HG03432 (cell line): ENCODE results near the gene CCL8.

ENCODE experiments used
- ATAC-seq: cut with Tn5 transposase; IDR thresholded peaks from one replicate; pipeline ENCODE4 v1.9.1; 2021; ENCODE audit warnings: mild to moderate bottlenecking, moderate library complexity; ENCODE audit not compliant: unreplicated experiment

The CCL8 gene

GRCh38 chr17:34319039-34319483, at the start of gene CCL8:
TSS of gene CCL8 (plus strand) at chr17:34319435. CDS start at chr17:34319502, 67 bp downstream.
- no peak for ATAC-seq

- ATAC-seq, result no peak
These were observed 49.3 kb upstream of the CCL8 start, which contains the start of gene CCL7 for GRCh38 chr17:34269969-34270368. TSS of gene CCL7 (plus strand) at chr17:34270221. CDS start at chr17:34270291, 70 bp downstream.

DNA sequence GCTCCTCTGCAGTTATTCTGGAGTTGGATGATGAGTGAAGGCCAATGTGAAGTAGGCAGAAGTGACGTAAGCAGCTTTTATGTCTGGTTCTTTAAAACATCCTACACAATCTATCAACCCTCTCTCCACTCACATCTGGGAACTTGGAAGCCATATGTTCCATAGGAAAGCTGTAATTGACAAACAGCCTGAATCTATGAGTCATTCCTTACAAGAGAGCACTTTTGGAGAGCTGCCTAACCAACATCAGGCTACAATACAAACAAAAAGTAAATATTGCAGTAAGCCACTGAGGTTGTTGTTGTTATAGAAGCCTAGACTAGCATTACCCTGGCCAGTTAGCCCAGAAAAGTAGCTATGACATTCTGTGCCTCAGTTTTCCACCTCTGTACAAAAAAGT, 43.4 kb upstream of the CCL8 start:
- ATAC-seq, result no peak

DNA sequence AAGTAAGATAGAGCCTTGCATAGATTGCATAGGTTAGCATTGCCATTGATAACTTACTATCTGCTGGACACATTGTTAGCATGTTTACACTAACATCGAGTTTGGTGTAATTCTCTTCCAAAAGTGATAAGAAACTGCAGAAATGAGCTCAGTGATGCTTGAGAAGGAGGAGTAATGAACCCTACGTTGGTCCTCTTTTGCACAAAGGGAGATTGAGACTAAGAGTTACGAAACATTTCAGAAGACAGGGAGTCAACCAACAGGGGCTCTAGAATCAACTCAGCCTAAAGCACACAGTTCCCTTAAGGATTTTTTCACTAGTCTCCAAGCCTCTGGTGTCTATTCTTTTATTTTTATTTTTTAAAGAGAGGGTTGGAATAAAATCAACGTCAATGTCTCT, 42.4 kb upstream of the CCL8 start:
- no peak for ATAC-seq

GRCh38 chr17:34283571-34283970, 35.7 kb upstream of the CCL8 start:
- ATAC-seq, result no peak

DNA sequence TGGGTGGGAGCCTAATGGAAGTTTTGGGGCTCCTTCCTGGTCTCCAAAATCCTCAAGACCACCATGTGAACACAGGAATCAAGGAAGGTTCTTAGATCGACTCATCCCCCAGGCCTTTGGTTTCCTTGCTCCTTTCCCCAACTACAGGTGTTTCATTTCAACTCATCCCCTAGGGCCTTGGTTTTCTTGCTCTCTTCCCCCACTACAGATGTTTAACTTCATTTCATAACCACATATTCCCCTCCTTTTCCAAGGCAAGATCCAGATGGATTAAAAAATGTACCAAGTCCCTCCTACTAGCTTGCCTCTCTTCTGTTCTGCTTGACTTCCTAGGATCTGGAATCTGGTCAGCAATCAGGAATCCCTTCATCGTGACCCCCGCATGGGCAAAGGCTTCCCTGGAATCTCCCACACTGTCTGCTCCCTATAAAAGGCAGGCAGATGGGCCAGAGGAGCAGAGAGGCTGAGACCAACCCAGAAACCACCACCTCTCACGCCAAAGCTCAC, 33.9 kb upstream of the CCL8 start, which contains the start of gene CCL11:
CCL11 (plus strand) TSS at position 457 of the 507 bp plus-strand sequence. CDS start 67 bp downstream, outside the sequence.
- no peak for ATAC-seq

GRCh38 chr17:34287875-34288274, 31.4 kb upstream of the CCL8 start:
- no peak for ATAC-seq

- no peak for ATAC-seq
These were observed 28.6 kb upstream of the CCL8 start for GRCh38 chr17:34290586-34290985.

DNA sequence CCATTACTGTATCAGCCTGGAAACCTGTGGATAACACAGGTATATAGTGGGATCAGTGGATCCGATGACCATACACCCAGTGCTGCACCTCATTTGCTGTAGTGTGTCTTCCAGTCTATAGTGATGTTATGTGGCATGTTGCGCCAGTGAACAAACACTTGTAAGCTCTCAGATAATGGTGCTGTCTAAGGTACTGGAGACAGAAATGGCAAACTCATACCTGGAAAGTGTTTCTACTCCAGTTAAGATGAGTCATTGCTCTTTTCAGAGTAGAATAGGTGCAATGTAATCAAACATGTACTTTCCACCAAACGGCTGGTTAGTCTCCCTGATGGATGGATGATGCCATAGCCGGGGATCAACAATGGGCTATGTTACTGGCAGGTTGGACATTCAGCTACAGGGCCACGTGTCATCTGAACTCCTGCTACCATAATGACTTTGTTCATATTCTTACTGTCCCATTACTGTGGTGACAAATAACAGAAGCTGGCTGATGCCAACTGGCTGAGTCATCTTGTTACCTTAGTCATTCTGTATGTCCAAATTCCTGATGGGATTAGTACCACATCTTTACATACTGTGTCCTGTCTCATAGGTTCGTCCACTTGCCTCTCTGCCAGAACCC, 27.4 kb upstream of the CCL8 start:
- ATAC-seq, result no peak

DNA sequence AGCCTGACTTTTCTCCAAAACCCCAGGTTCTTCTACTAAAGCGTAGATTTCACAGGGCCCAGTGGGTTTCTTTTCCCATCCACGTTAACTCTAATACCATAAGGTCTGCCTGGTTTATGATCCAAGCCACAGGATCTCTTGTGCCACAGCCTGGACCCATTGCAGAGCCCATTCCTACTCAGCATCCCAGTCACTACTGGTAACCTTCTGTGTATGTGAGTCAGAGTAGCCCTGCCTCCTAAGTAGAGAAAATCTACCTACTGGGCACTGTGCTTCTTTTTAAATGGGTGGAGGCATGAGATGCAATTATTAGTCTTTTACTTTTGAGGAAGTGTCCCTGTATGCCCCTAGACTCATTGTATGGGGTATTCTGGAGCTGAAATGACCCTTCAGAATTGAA, 20.2 kb upstream of the CCL8 start:
- no peak for ATAC-seq

DNA sequence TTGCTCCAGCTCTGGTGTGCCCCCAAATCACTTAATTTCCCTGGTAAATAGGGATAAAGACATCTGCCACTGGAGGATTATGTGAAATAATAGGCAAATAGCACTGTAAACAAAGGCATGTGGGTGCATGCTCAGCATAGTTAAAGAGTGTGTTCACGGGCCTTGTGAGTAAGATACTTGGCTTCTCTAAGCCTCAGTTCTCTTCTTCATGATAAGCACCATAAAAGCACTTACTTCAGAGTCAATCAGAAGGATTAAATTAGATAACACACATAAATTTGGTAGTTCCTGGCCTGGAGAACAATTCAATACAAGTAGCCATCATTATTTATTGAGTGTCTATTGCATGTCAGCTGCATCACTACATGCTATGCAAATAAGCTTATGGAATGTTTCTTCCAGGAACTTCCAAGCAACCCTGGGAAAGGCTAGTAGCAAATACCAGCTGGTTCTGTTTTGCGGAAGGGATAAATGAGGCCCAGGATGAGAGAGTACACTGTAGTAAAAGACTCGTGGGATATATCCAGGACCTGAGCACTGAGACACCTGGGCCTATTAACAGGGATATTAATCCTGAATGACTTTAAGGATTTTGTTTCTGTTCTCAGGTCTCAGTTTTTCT, 19.2 kb upstream of the CCL8 start:
- no peak for ATAC-seq

GRCh38 chr17:34300652-34301370, 18.4 kb upstream of the CCL8 start:
- no peak for ATAC-seq

- no peak for ATAC-seq
These were observed 17.2 kb upstream of the CCL8 start for GRCh38 chr17:34301986-34302385.

DNA sequence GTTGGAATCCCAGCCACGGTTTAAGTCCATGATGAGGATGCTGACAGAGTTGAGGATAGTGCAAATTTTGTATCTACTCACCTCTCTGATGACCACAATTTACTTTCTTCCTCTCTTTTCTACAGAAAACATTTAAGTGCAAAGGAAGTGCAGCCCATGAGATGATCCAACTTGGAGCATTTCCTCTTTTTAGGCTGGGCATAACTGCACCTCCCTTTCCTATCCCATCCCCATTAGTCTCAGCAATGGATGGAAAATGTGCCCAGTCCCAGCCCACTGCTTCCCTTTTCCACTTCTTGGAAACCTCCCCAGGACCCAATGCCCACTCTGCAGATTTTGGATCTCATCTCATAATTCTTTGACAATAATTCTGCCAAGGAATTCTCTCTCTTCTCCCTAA, 16.6 kb upstream of the CCL8 start:
- no peak for ATAC-seq

DNA sequence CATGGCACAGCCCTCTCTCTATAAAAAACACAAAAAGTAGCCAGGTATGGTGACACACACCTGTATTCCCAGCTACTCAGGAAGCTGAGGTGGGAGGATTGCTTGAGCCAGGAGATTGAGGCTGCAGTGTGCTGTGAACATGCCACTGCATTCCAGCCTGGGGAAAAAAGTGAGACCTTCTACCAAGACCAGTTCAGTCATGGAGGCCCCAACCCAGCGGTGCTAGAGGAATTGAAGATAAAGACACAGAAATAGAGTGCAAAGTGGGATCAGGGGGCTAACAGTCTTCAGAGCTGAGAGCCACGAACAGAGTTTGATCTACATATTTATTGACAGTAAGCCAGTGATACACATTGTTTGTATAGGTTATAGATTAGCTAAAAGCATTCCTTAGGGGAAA, 15.6 kb upstream of the CCL8 start:
- ATAC-seq, result no peak

DNA sequence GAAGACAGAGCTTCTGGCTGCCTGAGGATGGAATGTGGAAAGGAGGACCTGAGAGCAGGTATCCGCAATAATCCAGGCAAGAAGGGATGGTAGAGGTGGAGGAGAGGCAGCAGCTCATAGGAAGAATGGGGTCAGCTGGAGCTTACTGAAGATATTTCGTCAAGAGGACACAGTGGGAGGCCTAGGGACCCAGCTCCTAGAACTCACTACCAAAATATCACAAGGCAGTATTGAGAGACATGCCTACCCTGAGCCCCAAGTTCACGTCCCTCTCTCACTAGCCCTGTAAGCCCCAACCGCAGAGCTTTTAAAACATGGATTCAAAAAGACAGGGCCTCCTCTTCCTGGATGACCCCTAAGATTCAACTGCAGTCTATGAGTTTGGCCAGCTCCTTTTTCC, 14.2 kb upstream of the CCL8 start:
- ATAC-seq, result no peak

GRCh38 chr17:34305606-34306005, 13.6 kb upstream of the CCL8 start:
- ATAC-seq, result no peak

DNA sequence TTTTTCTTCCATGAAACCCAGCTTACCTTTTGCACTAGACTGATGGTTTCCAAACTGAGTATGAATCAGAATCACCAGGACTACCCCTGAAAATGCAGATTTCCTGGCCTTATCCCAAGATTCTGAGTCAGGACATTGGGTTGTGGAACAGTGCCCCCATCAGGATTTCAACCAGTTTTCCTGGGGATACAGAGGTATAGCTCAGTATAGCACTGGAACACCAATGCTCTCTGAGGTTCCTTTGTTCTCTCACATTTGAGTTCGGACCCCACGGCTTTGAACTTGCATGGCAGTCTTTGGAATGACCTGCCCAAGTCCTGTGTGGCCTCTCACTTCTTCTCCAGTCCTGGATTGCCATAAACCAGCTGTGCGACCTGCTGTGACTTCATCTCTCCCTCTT, 12.8 kb upstream of the CCL8 start:
- ATAC-seq, result no peak

DNA sequence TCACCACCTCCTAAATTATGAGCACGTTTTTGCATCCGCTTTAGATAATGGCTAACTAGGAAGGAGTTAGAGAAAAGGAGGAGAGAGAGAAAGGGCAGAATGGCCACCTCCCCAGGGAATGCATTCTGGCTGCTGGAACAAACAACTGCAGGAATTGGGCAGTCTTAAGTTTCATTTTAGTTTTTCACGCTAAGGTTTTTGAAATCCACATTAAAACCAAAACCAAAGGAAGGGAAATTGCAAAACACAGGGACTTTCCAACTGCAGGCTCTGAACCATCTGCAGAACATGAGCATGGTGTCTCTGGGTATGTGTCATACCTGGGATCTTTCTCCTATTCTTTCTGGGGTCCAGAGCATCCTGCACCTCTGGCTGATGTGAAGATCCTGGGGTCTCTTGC, 12.1 kb upstream of the CCL8 start:
- ATAC-seq, result no peak

DNA sequence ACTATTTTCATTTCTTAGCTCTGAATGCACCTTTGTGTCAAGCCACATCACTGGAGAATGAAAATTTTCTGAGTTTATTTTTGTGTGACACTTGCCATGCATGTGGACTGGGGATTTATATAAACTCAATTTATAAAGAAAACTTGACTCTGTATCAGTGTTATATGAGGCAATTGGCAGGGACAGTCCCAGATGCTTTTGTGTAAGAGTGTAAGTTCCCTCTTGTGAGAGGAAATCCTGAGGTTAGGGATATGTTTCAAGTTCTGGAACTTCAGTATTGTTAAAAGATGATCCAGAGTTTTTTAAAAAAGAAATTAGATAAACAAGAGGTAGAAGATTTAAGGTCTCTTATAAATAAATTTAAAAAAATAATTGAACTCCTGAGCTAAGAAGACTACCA, 10.9 kb upstream of the CCL8 start:
- no peak for ATAC-seq

DNA sequence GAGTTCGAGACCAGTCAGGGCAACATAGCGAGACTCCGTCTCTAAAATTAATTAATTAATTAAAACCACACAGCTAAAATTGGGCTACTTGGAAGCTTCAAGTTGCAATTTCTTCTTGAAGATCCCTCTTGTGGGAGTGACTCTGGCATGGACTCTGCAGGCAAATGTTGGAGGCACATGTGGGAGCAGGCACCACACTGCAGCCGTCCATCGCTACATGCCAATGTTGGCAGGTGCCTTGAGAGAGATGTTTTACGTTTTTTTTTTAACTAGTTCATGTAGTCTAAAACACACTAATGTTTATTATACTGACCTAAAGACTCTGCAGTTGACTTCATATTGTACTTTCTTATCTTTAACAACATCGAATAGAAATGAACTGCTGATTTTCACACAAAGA, 7.9 kb upstream of the CCL8 start:
- no peak for ATAC-seq

GRCh38 chr17:34312080-34312479, 7.2 kb upstream of the CCL8 start:
- ATAC-seq, result no peak
